SK-N-SH (cell line): ENCODE data around the gene EVI5.
"Not testable (repeated sequence)": the region's sequence is repeated elsewhere in the genome, so short reads cannot be mapped to it uniquely, and the experiment has no call there.

Experiments
- EZH2phosphoT487 ChIP-seq: fragments of 200-600 bp; sonication (generic); IDR thresholded peaks from 2 replicates; pipeline ENCODE4 v1.6.1; 2017; ENCODE audit warnings: low read depth, mixed run types, mild to moderate bottlenecking, antibody characterized with exemption, moderate library complexity, borderline replicate concordance
- NRF1 ChIP-seq: IDR thresholded peaks from 2 replicates; pipeline ENCODE4 v1.6.1; 2012; ENCODE audit warnings: low read depth, mild to moderate bottlenecking, low read length
- POLR2AphosphoS5 ChIP-seq: IDR thresholded peaks from 2 replicates; pipeline ENCODE4 v1.6.1; 2012; ENCODE audit warnings: low read depth, low read length
- RFX5 ChIP-seq: IDR thresholded peaks from 2 replicates; pipeline ENCODE4 v1.6.1; 2012; ENCODE audit warnings: mild to moderate bottlenecking, improper control_type of control experiment, low read length
- TF ChIP-seq, protein P1 (sequence below): fragments of 150-350 bp; IDR thresholded peaks from 2 replicates; pipeline ENCODE4 v1.6.1; 2016; ENCODE audit warnings: mild to moderate bottlenecking, low read depth, low read length
- TF ChIP-seq, protein P2 (sequence below): fragments of 200-600 bp; sonication (generic); IDR thresholded peaks from 2 replicates; pipeline ENCODE4 v1.6.1; 2017; ENCODE audit warnings: antibody characterized with exemption, mild to moderate bottlenecking, moderate library complexity
- TF ChIP-seq, protein P3 (sequence below): IDR thresholded peaks from 2 replicates; pipeline ENCODE4 v1.4.0; 2012; ENCODE audit warnings: low read depth
- TF ChIP-seq, protein P4 (sequence below): IDR thresholded peaks from 2 replicates; pipeline ENCODE4 v1.6.1; 2012; ENCODE audit warnings: mild to moderate bottlenecking, low read depth, low read length, moderate library complexity
- TF ChIP-seq, protein P5 (sequence below): IDR thresholded peaks from 2 replicates; pipeline ENCODE4 v1.4.0; 2012; ENCODE audit warnings: low read depth, borderline replicate concordance

DNA sequence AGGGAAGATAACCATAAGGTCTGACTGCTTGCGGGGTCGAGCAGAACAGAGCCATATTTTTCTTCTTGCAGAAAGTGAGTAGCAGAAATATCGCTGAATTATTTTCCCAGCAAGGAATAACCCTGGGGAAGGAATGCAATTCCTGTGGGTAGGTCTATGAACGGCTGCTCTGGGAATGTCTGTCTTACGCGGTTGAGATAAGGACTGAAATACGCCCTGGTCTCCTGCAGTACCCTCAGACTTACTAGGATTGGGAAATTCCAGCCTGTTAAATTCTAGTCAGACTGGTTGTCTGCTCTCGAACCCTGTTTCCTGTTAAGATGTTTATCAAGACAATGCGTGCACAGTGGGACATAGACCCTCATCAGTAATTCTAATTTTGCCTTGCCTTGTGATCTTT is 61.2 kb downstream of the EVI5 start:
- TF ChIP-seq RFX5, NRF1, EZH2phosphoT487, POLR2AphosphoS5: not testable (repeated sequence)
- TF ChIP-seq, protein P1, sequence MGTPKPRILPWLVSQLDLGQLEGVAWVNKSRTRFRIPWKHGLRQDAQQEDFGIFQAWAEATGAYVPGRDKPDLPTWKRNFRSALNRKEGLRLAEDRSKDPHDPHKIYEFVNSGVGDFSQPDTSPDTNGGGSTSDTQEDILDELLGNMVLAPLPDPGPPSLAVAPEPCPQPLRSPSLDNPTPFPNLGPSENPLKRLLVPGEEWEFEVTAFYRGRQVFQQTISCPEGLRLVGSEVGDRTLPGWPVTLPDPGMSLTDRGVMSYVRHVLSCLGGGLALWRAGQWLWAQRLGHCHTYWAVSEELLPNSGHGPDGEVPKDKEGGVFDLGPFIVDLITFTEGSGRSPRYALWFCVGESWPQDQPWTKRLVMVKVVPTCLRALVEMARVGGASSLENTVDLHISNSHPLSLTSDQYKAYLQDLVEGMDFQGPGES: not testable (repeated sequence)
- TF ChIP-seq, protein P2, sequence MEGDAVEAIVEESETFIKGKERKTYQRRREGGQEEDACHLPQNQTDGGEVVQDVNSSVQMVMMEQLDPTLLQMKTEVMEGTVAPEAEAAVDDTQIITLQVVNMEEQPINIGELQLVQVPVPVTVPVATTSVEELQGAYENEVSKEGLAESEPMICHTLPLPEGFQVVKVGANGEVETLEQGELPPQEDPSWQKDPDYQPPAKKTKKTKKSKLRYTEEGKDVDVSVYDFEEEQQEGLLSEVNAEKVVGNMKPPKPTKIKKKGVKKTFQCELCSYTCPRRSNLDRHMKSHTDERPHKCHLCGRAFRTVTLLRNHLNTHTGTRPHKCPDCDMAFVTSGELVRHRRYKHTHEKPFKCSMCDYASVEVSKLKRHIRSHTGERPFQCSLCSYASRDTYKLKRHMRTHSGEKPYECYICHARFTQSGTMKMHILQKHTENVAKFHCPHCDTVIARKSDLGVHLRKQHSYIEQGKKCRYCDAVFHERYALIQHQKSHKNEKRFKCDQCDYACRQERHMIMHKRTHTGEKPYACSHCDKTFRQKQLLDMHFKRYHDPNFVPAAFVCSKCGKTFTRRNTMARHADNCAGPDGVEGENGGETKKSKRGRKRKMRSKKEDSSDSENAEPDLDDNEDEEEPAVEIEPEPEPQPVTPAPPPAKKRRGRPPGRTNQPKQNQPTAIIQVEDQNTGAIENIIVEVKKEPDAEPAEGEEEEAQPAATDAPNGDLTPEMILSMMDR: not testable (repeated sequence)
- TF ChIP-seq, protein P3, sequence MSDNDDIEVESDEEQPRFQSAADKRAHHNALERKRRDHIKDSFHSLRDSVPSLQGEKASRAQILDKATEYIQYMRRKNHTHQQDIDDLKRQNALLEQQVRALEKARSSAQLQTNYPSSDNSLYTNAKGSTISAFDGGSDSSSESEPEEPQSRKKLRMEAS: not testable (repeated sequence)
- TF ChIP-seq, protein P4, sequence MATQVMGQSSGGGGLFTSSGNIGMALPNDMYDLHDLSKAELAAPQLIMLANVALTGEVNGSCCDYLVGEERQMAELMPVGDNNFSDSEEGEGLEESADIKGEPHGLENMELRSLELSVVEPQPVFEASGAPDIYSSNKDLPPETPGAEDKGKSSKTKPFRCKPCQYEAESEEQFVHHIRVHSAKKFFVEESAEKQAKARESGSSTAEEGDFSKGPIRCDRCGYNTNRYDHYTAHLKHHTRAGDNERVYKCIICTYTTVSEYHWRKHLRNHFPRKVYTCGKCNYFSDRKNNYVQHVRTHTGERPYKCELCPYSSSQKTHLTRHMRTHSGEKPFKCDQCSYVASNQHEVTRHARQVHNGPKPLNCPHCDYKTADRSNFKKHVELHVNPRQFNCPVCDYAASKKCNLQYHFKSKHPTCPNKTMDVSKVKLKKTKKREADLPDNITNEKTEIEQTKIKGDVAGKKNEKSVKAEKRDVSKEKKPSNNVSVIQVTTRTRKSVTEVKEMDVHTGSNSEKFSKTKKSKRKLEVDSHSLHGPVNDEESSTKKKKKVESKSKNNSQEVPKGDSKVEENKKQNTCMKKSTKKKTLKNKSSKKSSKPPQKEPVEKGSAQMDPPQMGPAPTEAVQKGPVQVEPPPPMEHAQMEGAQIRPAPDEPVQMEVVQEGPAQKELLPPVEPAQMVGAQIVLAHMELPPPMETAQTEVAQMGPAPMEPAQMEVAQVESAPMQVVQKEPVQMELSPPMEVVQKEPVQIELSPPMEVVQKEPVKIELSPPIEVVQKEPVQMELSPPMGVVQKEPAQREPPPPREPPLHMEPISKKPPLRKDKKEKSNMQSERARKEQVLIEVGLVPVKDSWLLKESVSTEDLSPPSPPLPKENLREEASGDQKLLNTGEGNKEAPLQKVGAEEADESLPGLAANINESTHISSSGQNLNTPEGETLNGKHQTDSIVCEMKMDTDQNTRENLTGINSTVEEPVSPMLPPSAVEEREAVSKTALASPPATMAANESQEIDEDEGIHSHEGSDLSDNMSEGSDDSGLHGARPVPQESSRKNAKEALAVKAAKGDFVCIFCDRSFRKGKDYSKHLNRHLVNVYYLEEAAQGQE: not testable (repeated sequence)
- TF ChIP-seq, protein P5, sequence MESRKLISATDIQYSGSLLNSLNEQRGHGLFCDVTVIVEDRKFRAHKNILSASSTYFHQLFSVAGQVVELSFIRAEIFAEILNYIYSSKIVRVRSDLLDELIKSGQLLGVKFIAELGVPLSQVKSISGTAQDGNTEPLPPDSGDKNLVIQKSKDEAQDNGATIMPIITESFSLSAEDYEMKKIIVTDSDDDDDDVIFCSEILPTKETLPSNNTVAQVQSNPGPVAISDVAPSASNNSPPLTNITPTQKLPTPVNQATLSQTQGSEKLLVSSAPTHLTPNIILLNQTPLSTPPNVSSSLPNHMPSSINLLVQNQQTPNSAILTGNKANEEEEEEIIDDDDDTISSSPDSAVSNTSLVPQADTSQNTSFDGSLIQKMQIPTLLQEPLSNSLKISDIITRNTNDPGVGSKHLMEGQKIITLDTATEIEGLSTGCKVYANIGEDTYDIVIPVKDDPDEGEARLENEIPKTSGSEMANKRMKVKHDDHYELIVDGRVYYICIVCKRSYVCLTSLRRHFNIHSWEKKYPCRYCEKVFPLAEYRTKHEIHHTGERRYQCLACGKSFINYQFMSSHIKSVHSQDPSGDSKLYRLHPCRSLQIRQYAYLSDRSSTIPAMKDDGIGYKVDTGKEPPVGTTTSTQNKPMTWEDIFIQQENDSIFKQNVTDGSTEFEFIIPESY: not testable (repeated sequence)
